Measurements from ENCODE around the gene FAM177B.

Gene FAM177B

DNA sequence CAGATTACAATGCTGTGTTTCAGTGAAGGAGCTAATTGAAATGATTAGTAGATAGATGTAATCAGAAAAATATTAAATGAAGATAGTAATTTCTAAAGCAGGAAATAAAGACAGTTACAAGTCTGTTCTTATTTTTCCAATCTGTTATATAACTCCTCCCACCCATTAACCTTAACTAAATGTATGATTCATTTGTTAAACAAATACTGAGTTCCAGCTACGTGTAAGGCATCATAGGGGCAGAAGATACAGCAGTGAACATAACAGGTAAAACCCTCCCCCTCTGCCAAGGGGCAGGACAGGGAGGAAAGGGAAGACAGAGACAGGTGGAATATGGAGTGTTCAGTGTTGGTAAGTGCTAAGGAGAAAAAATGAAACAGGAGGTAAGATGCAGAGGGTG, at the start of gene FAM177B:
TSS of gene FAM177B (plus strand) at position 231 of the 400 bp plus-strand sequence. CDS start 9,344 bp downstream, outside the sequence.
- FAIRE-seq (no peak), DNase-seq (ENCODE audit: insufficient read length, low spot score) (no peak)

DNA sequence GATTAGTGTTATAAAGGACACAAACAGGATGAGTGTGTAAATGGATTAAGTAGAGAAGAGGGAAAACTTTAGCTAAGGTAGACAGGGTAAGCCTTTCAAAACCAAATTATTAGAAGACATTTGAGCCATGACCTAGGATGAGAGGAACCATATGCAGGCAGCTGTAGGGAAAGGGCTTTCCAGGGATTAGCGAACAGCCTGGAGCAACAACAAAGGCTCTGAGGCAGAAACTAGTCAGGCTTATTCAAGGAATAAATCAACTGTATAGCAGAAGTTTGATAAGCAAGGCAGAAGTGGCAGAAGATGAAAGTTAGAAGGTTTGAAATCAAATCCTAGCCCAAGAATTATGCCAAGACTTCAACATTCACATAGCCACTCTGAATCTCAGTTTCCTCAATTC, 46.0 kb upstream of the FAM177B start:
- DNase-seq (ENCODE audit: insufficient read length, low spot score) (no peak), FAIRE-seq (no peak)

DNA sequence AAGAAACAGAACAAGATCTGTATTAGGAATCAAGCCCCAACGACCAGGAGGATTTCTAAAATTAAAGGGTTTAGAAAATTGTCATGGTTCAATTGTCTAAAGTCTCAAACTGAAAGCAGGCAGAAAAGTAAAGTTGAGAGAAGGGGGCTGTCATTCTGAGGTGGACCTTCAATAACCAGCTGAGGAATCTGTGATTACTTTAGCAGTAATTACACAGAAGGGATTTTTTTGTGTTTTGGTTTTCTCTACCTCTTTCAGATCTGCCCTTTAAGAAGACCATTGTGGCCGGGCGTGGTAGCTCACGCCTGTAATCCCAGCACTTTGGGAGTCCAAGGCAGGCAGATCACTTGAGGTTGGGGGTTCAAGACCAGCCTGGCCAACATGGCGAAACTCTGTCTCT, 42.1 kb upstream of the FAM177B start:
- FAIRE-seq: no peak
- DNase-seq (ENCODE audit: insufficient read length, low spot score): no peak

DNA sequence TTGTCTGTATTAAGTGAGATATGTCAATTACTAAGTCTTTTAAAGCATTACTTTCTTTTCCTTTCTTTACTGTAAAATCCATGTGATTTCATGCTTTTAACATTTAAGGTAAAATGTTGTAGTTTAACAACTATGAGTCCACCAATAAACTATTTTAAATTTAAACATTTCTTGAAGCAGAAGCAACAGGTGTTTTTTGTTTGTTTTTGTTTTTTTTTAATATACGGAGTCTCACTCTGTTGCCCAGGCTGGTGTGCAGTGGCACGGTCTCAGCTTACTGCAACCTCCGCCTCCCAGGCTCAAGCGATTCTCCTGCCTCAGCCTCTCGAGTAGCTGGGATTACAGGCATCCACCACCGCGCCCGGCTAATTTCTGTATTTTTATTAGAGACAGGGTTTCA, 40.3 kb upstream of the FAM177B start:
- DNase-seq (ENCODE audit: insufficient read length, low spot score) (no peak), FAIRE-seq (no peak)

DNA sequence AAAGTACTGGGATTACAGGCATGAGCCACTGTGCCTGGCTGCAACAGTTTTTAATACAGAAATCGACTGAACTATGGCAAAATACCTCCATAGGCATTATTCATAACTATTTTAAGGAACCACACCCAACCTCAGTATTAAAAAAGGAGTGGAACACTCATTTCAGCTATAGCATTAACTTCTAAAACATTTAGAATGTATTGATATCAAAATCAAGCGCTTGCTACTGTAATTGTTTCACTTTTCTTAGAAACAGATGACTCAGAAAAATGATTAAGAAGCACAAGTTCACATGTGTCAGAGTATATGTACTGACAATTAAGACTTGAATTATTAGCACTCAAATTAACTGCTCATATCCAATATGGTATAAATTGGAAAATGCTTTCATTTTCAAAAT, 39.8 kb upstream of the FAM177B start:
- FAIRE-seq (no peak), DNase-seq (ENCODE audit: insufficient read length, low spot score) (no peak)

DNA sequence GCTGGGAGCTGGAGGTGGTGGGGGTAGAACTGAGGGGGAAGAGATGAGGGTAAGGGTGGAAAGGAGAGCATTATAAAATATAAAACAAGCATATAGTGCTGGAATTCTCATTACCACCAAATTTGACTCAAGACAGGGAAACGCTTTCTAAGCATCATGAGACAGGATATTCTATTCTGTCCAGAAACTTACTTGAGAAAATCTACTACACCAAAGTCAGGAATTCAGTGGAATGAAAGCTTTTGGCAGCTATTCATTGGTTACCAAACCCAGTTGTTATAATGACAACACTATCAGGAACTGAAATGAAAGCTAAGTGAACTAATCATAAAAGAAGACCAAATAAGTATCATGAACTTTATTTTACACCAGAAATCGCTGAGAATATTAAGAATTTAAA, 39.2 kb upstream of the FAM177B start:
- FAIRE-seq (no peak), DNase-seq (ENCODE audit: insufficient read length, low spot score) (no peak)

DNA sequence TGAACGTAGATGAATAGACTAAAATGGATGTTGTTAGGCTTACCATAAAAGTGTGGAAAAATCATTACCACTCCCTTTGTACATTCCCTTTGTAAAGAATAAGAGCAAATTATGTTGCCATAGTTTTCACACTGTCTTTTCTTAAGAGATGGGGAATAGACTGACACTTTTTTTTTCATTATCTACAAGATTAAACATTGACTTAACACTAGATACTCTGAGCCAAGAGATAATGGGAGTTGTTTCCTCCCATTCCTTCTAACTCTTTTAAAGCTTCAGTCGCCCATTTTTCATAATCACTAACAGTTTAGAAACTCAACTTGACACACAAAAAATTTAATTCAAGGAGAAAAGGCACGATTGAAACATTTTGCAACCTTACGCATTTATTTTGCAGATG, 34.8 kb upstream of the FAM177B start:
- FAIRE-seq: no peak
- no peak for DNase-seq (ENCODE audit: insufficient read length, low spot score)

DNA sequence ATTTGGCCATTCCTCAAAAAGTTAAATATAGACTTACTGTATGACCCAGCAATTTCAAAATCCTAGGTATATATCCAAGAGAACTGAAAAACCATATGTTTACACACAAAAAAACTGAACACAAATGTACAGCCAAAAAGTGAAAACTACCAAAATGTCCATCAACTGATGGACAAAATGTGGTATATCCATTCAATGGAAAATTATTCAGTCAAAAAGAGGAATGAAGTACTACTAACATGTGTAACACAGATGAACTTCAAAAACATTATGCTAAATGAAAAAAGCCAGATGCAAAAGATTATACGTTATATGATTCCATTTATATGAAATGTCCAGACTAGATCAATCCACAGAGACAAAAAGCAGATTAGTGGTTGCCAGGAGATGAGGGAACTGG, 32.7 kb upstream of the FAM177B start:
- FAIRE-seq: no peak
- no peak for DNase-seq (ENCODE audit: insufficient read length, low spot score)

DNA sequence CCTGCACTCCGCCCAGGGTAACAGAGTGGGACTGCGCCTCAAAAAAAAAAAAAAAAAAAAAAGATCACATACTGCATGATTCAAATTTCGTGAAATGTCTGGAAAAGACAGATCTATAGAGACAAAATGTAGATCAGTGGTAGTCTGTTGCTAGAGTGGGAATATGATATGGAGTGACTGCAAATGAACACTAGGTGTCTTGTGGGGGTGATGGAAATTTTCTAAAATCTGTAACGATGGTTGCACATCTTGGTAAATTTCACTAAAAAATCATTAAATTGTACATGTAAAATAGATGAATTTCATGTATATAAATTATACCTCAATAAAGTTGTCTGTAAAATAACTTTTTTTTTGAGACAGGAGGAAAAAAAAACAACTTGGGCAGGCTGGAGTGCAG, 30.2 kb upstream of the FAM177B start:
- no peak for DNase-seq (ENCODE audit: insufficient read length, low spot score)
- no peak for FAIRE-seq

DNA sequence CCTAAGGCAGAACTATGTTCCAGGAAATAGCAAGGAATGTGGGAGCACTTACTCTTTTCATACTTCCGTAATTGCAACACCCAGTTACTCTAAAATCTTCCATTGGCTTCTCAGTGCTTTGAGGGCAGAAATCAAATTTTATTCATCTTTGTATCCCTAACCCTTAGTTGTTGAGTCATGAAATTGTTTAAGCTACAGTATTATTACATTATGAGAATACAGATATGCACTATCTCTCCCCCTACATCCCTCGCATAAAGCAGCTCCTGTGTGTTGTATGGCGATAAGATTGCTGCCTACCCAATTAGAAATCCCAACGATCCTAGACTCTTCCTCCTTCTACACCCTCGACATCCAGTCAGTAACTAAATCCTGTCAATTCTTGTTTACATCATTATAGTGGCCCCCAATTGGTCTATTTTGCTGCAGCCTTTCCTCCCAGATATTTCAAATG, 27.3 kb upstream of the FAM177B start:
- no peak for FAIRE-seq
- DNase-seq (ENCODE audit: insufficient read length, low spot score): no peak

DNA sequence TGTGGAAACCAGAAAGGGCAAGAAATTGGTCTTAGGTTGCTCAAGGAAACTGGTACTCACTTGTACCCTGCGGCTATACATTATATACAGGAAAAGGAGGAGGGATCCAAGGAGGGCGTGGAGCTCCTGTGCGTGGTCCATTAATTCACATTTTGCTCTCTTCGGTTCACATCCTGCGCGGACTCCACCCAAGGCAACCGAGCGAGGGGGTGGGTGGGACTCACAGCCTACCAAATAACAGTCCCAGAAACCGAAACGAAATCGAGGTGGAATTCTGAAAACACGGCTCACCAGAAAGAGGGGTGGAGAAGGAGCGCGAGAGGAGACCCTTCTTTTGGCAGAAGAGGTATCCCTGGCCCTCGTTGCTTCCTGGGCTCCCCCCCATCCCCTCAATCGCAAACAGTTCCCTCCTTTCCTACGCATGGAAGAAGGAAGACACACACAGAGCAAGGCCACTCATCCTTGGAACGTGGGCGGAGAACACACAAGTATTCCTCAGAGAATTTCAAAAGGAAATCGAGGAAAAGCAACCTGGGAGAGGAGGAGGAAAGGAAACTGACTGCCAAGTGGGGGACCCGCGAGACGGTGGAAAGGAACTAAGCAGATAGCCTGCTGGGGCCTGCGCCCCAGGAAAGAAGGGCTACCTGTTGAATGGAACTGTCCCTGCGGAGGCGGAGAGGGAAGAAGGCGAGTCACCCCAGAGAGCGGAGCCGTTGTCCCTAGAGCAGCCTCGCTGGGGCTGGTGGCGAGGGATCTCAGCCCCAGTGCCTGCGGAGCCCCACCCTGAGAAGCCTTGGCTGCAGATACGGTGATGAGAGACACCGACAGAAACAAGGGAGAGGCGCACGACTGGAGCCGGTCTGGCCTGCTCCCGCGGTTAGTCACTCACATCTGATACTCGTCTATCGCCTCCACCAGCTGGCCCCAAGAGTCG, 25.4 kb upstream of the FAM177B start:
- DNase-seq (ENCODE audit: insufficient read length, low spot score) (peak; percentile 55), FAIRE-seq (no peak)

DNA sequence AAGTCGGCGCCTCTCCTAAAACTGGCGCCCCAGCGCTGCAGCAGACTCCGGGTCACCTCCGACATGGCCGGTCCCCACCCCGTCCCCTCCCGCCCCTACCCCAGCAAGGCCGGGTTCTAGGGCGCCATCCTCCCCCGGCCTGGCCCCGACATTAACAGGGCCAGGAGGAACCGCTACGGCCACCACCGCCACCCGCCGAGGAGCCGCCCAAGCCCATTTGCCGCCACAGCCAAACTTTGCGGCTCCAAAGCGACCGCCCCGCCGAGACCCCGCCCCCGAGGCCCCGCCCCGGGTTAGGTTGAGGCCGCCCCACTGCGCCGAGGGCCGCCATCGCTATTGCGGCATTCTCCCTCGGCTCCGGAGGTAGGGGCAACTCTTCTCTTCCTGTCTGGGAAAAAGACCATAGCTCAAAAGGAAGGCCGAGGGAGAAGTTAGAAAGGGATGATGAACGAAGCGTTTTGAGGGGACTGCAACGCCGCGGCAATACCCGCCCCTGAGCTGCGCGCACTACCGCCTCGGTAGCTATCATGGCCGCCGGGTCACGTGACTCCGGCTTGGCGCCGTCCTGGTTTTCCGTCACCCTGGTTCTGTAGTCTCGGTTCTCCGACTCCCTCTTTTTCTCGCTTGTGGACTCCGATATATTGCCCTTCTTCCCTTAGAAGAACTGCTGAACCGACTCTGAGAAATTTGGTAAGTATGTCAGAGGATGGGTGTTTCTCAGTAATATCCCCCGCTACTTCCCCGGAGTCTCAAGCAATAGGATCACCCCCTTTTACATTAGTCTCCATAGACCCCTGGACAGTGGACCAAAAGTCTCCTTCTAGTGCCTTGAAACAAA, 24.5 kb upstream of the FAM177B start, which contains the start of the genes AIDA and BROX:
TSS of gene AIDA (minus strand) at position 239 of the 838 bp plus-strand sequence. CDS start at position 65, 174 bp downstream.
TSS of gene BROX (plus strand) at position 312 of the 838 bp plus-strand sequence. CDS start 3,136 bp downstream, outside the sequence.
- DNase-seq (ENCODE audit: insufficient read length, low spot score) (peak; percentile 85), FAIRE-seq (no peak)

DNA sequence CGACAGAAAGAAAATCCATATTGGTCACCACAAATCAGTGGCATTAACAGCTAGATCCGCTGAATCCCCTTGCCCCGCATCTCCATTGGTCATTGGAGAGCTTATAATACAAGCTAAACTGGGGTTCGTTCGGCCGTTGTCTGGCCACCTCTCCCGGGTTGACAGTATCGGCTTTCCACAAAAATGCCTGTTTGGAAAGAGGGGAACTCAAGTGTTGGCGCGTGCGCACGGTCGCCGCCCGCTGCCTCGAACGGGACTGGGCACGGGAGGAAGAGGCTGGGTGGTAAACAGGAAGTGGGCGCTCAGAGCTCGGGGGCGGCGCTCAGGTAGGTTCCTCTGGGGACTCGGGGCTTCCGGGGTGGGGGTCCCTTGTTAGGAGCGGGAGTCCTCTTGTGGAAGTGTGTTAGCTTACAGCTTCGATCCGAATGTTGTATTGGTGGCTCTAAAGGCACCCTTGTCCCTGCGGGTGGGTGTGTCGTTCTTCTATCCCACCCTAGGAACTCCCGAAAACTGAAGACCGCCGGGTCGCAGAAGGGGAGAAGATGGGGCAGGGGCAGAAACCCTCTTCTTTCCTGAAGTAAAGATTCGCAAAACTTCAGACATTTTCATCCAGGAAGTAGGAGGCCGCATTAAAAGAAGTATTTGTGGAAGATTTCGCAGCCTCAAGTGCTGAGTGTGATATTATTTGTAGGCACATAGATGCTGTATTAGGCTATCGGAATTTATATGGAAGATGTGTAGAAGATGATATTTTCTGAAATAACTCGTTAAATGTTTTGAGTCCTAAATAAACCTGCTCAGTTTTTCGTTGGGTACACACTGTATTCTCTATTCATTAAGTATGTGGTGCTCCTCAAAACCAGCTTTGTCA, 23.7 kb upstream of the FAM177B start:
- DNase-seq (ENCODE audit: insufficient read length, low spot score) (peak; percentile 95), FAIRE-seq (no peak)

DNA sequence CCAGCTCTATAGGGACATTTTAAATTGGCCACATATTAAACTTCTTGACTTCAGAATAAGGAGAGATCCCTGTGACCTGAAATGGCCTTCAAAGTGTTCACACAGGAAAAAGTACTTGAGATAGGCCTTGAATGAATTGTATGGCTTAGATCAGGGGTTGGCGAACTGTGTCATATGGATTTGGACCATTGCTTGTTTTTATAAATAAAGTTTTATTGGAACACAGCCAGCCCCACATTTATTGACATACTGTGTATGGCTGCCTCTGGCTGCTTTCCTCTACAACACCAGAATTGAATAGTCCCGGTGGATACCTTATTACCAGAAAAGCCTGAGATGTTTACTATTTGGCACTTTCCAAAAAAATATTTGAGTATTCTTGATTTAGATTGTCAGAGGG, 20.6 kb upstream of the FAM177B start:
- FAIRE-seq: no peak
- DNase-seq (ENCODE audit: insufficient read length, low spot score): no peak

DNA sequence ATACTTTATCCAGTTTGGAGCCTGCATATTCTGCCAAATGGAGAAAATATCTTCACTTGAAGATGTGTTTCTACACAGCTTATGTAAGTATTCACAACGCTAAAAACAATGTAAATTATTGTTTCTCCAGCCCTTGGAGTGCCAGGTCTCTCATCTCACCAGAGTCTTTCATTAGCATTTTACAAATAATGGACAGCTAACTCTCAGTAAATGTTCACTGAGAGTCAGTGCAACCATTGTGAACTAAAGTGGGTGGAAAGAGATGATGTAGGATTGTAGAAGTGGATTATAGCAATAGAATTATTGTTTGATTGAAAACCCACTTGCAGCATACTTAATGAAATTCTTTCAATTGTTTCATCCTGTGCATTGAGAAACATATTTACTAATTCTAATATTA, 8.3 kb upstream of the FAM177B start:
- DNase-seq (ENCODE audit: insufficient read length, low spot score) (no peak), FAIRE-seq (no peak)

DNA sequence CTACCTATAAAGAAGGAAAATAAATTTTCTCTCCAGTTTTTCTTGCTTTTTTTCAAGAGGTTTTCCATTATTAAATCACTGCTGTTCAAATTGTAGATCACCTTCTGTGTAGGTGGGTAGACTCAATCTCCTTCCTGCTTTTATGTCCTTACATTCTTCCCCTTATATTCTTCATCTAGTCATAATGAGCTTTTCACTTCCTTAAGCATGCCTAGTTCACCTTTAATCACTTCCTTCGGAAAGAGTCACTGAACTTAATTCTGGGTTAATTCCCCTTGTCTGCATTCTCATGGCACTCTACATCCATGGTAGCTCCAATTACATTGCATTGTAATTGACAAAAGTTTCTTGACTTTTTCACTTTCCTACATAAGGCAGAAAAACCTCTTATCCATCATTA, 6.1 kb upstream of the FAM177B start:
- DNase-seq (ENCODE audit: insufficient read length, low spot score): no peak
- FAIRE-seq: no peak

DNA sequence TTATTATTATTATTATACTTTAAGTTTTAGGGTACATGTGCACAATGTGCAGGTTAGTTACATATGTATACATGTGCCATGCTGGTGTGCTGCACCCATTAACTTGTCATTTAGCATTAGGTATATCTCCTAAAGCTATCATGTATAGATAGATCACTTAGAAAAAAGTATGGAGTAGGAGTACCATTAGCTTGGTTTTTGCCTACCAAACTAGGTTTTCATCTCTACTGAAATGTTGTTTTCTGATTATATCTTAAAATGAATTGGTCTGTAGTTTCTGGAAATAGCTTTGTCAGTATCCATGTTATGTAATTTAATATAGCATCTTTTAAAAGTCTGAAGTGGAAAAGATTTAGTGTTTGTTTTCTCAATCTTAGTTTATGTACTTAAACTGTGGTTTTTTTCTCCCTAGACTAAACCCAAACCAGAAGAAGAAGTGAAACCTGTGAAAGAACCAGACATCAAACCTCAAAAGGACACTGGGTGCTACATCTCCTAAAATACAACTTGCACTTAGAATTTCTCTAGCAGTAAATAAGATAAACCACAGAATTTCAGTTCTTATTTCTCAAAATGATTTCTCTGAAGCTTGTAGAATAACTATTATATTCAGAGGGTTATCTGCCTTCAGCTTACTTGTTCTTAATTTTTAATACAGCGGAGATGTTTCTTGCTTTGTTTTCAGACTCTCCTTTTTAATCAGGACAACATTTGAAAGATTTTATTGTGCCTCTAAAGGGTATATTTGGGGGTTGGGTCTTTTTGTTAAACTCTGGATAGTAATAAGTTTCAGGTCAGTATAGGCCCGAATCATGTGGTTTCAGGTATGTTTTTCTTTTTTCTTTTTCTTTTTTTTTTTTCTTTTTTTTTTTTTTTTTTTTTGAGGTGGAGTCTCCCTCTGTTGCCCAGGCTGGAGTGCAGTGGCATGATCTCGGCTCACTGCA, 4.5 kb upstream of the FAM177B start:
- FAIRE-seq: no peak
- DNase-seq (ENCODE audit: insufficient read length, low spot score): no peak

DNA sequence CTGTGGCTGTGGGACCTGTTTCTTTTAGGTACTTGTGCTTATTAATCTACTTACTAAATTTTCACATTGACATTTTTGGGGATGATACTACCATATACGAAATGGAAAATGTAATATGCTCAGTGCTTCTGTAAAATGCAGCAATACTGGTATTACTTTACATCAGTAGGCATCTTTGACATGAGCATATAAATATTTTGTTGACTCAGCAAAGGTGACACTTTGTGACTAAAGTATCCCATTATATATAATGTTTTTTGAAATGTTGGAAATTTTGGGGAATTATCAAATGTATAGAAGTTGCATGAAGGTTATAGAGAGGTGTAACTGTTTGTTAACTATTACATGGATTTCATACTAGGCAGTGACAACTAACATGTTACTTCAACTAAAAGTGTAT, 2.3 kb upstream of the FAM177B start:
- FAIRE-seq (no peak), DNase-seq (ENCODE audit: insufficient read length, low spot score) (no peak)

DNA sequence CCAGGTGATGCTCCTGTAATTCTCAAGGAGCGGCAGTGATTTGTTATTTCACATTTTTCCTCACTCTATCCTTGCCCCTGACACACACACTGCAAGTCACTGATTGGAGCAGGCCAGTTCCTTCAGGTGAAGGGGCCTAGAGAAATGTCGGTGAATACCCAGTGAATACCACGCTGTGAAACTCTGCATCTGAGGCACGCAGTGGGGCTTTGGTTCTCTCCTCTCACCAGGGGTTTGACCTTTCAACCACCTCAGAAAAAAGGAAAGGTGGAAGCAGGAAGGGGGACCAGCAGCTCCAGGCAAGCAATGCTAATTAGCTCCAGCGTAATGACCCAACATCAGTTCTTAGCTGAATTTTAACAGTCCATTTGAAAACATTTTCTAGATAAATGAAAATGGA, 532 bp upstream of the FAM177B start:
- no peak for FAIRE-seq
- DNase-seq (ENCODE audit: insufficient read length, low spot score): no peak
